Trophoblast cell (in vitro differentiated cells and primary cell): ENCODE results near the gene PRMT5.
"Not testable (repeated sequence)": the region's sequence is repeated elsewhere in the genome, so short reads cannot be mapped to it uniquely, and the experiment has no call there.

Source experiments
- DNase-seq, 2 donors: peaks; one replicate each; pipeline ENCODE4 v3.0.0-alpha.2; 2016
- H2AFZ ChIP-seq: 2 replicates; pipeline ENCODE4 v1.6.1; 2013; ENCODE audit warnings: low read length, moderate library complexity, mild to moderate bottlenecking; ENCODE audit not compliant: insufficient read depth, poor library complexity
- H2AK5ac ChIP-seq: 2 replicates; pipeline ENCODE4 v1.6.1; 2013; ENCODE audit warnings: mild to moderate bottlenecking, low read length
- H2BK120ac ChIP-seq: 2 replicates; pipeline ENCODE4 v1.6.1; 2013; ENCODE audit warnings: low read length, mild to moderate bottlenecking, moderate library complexity; ENCODE audit not compliant: insufficient read depth, poor library complexity
- H2BK12ac ChIP-seq: 2 replicates; pipeline ENCODE4 v1.6.1; 2013; ENCODE audit warnings: mild to moderate bottlenecking, low read length, moderate library complexity
- H2BK5ac ChIP-seq: 2 replicates; pipeline ENCODE4 v1.6.1; 2013; ENCODE audit warnings: low read length, low read depth, moderate library complexity, mild to moderate bottlenecking; ENCODE audit not compliant: poor library complexity
- H3K14ac ChIP-seq: 2 replicates; pipeline ENCODE4 v1.6.1; 2013; ENCODE audit warnings: mild to moderate bottlenecking, low read length
- H3K18ac ChIP-seq: 2 replicates; pipeline ENCODE4 v1.6.1; 2013; ENCODE audit warnings: mild to moderate bottlenecking, low read length
- H3K23ac ChIP-seq: 2 replicates; pipeline ENCODE4 v1.6.1; 2013; ENCODE audit warnings: low read length
- H3K27ac ChIP-seq: 2 replicates; pipeline ENCODE4 v1.5.1; 2013; ENCODE audit warnings: low read depth, mild to moderate bottlenecking, inconsistent platforms, low read length, moderate library complexity
- H3K27me3 ChIP-seq: 2 replicates; pipeline ENCODE4 v1.6.1; 2013; ENCODE audit warnings: inconsistent platforms, mild to moderate bottlenecking, low read length, moderate library complexity; ENCODE audit not compliant: insufficient read depth
- H3K36me3 ChIP-seq, 2 experiments: 1 replicate in 1 of 2; 2 replicates in 1 of 2; pipeline ENCODE4 v1.6.1; 2013; ENCODE audit warnings: low read length in 2 of 2, mild to moderate bottlenecking in 2 of 2, moderate library complexity in 1 of 2; ENCODE audit not compliant: insufficient read depth in 2 of 2, control insufficient read depth in 1 of 2
- H3K4ac ChIP-seq: 2 replicates; pipeline ENCODE4 v1.6.1; 2013; ENCODE audit warnings: low read depth, mild to moderate bottlenecking, low read length, moderate library complexity
- H3K4me1 ChIP-seq, 2 experiments: 1 replicate in 1 of 2; 2 replicates in 1 of 2; pipeline ENCODE4 v1.6.1; 2013; ENCODE audit warnings: low read length in 2 of 2, mild to moderate bottlenecking in 2 of 2, moderate library complexity in 1 of 2; ENCODE audit not compliant: insufficient read depth in 2 of 2, control insufficient read depth in 1 of 2
- H3K4me2 ChIP-seq: 2 replicates; pipeline ENCODE4 v1.6.1; 2013; ENCODE audit warnings: inconsistent platforms, mild to moderate bottlenecking, low read length, moderate library complexity
- H3K4me3 ChIP-seq: 2 replicates; pipeline ENCODE4 v1.5.1; 2013; ENCODE audit warnings: mild to moderate bottlenecking, low read depth, low read length, inconsistent platforms
- H3K79me1 ChIP-seq: one replicate; pipeline ENCODE4 v1.6.1; 2013; ENCODE audit warnings: low read length
- H3K79me2 ChIP-seq: 2 replicates; pipeline ENCODE4 v1.6.1; 2013; ENCODE audit warnings: low read length, mild to moderate bottlenecking; ENCODE audit not compliant: control insufficient read depth, insufficient read depth, poor library complexity
- H3K9ac ChIP-seq: 2 replicates; pipeline ENCODE4 v1.6.1; 2013; ENCODE audit warnings: mild to moderate bottlenecking, low read length
- H3K9me3 ChIP-seq: 2 replicates; pipeline ENCODE4 v1.6.1; 2013; ENCODE audit warnings: low read depth, mild to moderate bottlenecking, control low read depth, inconsistent platforms, low read length; ENCODE audit not compliant: insufficient read depth
- H4K12ac ChIP-seq: 2 replicates; pipeline ENCODE4 v1.6.1; 2013; ENCODE audit warnings: low read depth, mild to moderate bottlenecking, low read length, moderate library complexity
- H4K8ac ChIP-seq: 2 replicates; pipeline ENCODE4 v1.6.1; 2013; ENCODE audit warnings: low read depth, mild to moderate bottlenecking, low read length, moderate library complexity
- H4K91ac ChIP-seq: one replicate; pipeline ENCODE4 v1.6.1; 2013; ENCODE audit warnings: low read depth, mild to moderate bottlenecking, low read length, moderate library complexity
- WGBS: extraction: QIAGEN DNeasy Blood & Tissue Kit; methylation state at CpG from one replicate; pipeline ENCODE4 v1.1.7; 2013; ENCODE audit warnings: missing lambda C conversion rate; ENCODE audit not compliant: insufficient read length, insufficient coverage; ENCODE audit errors: extremely low coverage; 5-methylcytosine and 5-hydroxymethylcytosine counted together

PRMT5 gene

GRCh38 chr14:22971152-22971551 is 42.0 kb upstream of the PRMT5 start:
- Histone ChIP-seq H4K8ac (no peak overlapping the region), H2AK5ac (no peak overlapping the region), H2BK120ac (no peak overlapping the region), H4K91ac (no peak overlapping the region), H3K79me2 (no peaks in the 10 kb centered on the region), H4K12ac (no peak overlapping the region), H3K4ac (no peak overlapping the region), H3K79me1 (no peaks in the 10 kb centered on the region), H3K14ac (no peak overlapping the region), H2AFZ (no peak overlapping the region), H3K27me3 (no peaks in the 10 kb centered on the region), H3K4me3 (no peak overlapping the region), H2BK5ac (no peak overlapping the region), H3K9me3 (no peaks in the 10 kb centered on the region), H3K4me1 (no peaks in the 10 kb centered on the region), H2BK12ac (no peak overlapping the region), H3K36me3 (peaks cover 42% of the 10 kb centered on the region in 2 experiments), H3K27ac (no peak overlapping the region), H3K23ac (no peak overlapping the region), H3K18ac (no peak overlapping the region), H3K9ac (no peak overlapping the region), H3K4me2 (no peak overlapping the region)
- WGBS: no CpG with 5 or more reads among the region's 1 CpG
- no peak for DNase-seq

DNA sequence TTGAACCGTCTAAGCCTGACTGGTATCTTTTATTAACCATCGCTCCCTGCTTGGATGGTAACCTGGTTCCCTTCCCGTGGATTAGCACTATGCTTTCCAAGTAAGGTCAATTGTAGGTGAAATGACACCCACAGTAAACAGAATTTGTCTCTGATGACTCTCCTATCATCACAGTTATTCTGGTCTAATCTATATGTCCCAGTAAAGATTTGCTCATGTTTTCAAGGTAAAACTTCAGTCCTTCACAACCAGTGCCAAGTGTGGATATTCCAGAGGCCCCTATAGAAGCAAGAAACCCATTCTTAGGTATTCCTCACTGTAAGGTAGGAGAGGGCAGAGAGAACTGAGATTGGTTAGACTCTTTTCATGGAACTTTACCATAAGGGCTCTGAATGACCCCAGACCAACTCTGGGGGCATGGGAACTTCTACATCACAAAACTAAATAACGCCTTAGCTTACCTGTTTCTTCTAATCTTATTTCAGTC is 37.6 kb upstream of the PRMT5 start:
- H3K4me3 ChIP-seq: no peak overlapping the region
- no peak overlapping the region for H2BK12ac ChIP-seq
- no peak overlapping the region for H2BK120ac ChIP-seq
- H2AK5ac ChIP-seq: no peak overlapping the region
- H4K12ac ChIP-seq: no peak overlapping the region
- DNase-seq: no peak
- no peak overlapping the region for H3K4ac ChIP-seq
- H3K79me2 ChIP-seq: no peaks in the 10 kb centered on the region
- no peaks in the 10 kb centered on the region for H3K27me3 ChIP-seq
- H3K36me3 ChIP-seq: peaks cover 7 to 8% of the 10 kb centered on the region in 2 experiments
- H3K4me2 ChIP-seq: no peak overlapping the region
- no peak overlapping the region for H4K91ac ChIP-seq
- H4K8ac ChIP-seq: no peak overlapping the region
- H3K9ac ChIP-seq: no peak overlapping the region
- H3K79me1 ChIP-seq: no peaks in the 10 kb centered on the region
- H2BK5ac ChIP-seq: no peak overlapping the region
- no peak overlapping the region for H3K14ac ChIP-seq
- H3K18ac ChIP-seq: no peak overlapping the region
- no peak overlapping the region for H3K23ac ChIP-seq
- H3K4me1 ChIP-seq: no peaks in the 10 kb centered on the region
- no peaks in the 10 kb centered on the region for H3K9me3 ChIP-seq
- H2AFZ ChIP-seq: no peak overlapping the region
- no peak overlapping the region for H3K27ac ChIP-seq
- no CpG with 5 or more reads among the region's 4 CpGs for WGBS

DNA sequence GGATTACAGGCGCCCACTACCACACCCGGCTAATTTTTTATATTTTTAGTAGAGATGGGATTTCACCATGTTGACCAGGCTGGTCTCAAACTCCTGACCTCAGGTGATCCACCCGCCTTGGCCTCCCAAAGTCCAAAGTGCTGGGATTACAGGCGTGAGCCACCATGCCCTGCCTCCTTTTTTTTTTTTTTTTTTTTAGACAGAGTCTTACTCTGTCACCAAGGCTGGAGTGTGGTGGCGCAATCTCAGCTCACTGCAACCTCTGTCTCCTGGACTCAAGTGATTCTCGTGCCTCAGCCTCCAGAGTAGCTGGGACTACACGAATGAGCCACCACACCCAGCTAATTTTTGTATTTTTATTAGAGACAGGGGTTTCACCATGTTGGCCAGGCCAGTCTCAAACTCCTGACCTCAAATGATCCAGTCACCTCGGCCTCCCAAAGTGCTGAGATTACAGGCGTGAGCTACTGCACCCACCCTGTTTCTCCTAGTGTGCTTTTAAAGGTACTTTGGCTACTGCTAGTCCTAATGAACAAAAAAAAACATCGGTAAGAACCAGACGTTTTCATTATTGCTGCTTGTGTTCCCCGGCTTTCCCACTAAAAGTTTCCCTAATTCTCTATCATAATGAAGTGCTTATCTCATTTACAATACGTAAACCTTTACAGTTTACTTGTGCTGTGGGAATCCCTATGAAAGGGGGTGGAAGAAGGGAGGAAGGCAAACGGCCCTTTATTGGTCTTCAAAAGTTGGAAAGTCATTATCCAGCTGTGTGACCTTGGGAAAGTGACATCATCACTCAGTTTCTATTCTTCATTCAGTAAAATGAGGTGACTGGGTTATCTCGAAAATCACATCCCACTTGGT is 37.0 kb upstream of the PRMT5 start:
- no CpG with 5 or more reads among the region's 15 CpGs for WGBS
- not testable (repeated sequence) for H4K8ac ChIP-seq, H3K9ac ChIP-seq, H2BK5ac ChIP-seq, H3K4me3 ChIP-seq, H3K14ac ChIP-seq, H3K4me1 ChIP-seq, H4K91ac ChIP-seq, H3K27me3 ChIP-seq, H2BK120ac ChIP-seq, H3K23ac ChIP-seq, H3K79me1 ChIP-seq, H2AFZ ChIP-seq, H3K79me2 ChIP-seq, H3K4me2 ChIP-seq, H3K18ac ChIP-seq, H3K4ac ChIP-seq, H3K36me3 ChIP-seq, H2AK5ac ChIP-seq, H4K12ac ChIP-seq, H2BK12ac ChIP-seq, H3K27ac ChIP-seq, H3K9me3 ChIP-seq
- DNase-seq: peak in 1 of 2 donors; percentile 24

DNA sequence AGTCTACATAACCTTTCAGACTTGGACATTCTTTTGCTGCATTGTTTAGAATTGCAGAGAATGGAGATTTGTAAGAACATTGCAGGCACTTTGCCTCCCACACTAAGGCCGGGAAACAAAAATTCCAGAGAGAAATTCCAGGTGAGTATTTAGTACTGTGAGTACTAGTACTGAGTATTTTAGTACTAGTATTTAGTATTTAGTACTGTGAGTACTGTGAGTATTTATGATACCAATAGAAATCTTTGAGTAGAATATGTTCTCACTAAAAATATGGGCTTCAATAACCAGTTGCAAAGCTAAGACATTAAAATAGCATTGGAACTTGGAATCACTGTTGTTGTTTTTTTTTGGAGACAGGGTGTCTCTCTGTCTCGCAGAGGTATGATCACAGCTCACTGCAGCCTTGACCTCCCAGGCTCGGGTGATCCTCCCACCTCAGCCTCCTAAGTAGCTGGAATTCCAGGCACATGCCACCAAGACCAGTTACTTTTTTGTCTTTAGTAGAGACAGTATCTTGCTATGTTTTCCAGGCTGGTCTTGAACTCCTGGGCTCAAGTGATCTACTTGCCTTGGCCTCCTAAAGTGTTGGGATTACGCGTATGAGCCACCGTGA is 33.0 kb upstream of the PRMT5 start:
- WGBS: no CpG with 5 or more reads among the region's 6 CpGs
- no peak overlapping the region for H4K12ac ChIP-seq

More for the DNA sequence above, 33.0 kb upstream of the PRMT5 start:
- H3K27ac ChIP-seq: no peak overlapping the region
- H3K79me1 ChIP-seq: peaks cover 3% of the 10 kb centered on the region
- peak in 1 of 2 donors; percentile 41 for DNase-seq
- no peaks in the 10 kb centered on the region for H3K9me3 ChIP-seq
- no peak overlapping the region for H3K4me2 ChIP-seq
- peaks cover 0 to 1% of the 10 kb centered on the region in 2 experiments for H3K4me1 ChIP-seq
- H3K4me3 ChIP-seq: no peak overlapping the region
- H2AK5ac ChIP-seq: no peak overlapping the region
- no peaks in the 10 kb centered on the region for H3K36me3 ChIP-seq
- H2AFZ ChIP-seq: no peak overlapping the region
- H3K14ac ChIP-seq: no peak overlapping the region
- H3K23ac ChIP-seq: no peak overlapping the region
- H2BK5ac ChIP-seq: no peak overlapping the region
- no peak overlapping the region for H2BK12ac ChIP-seq
- no peak overlapping the region for H3K18ac ChIP-seq
- peaks cover under 1% of the 10 kb centered on the region for H3K79me2 ChIP-seq
- H4K8ac ChIP-seq: no peak overlapping the region
- H3K27me3 ChIP-seq: no peaks in the 10 kb centered on the region
- no peak overlapping the region for H3K4ac ChIP-seq
- no peak overlapping the region for H3K9ac ChIP-seq
- no peak overlapping the region for H4K91ac ChIP-seq
- no peak overlapping the region for H2BK120ac ChIP-seq
